Calu3 (cell line): ENCODE data around the gene CCL27. TPM values are rescaled to one million over a fixed set of nuclear protein-coding genes. Genes with fewer than 3 reads are reported as not detected.

Experiments
- BruUV-seq: library from RNA; stranded (reverse); fragments of 400-500 nt; replicated peaks from 2 replicates; lab custom pipeline; 2021; lab: Mats Ljungman, UMichigan
- CTCF ChIA-PET: fragments of 300-600 bp; sonication (Branson Sonifier 250); formaldehyde crosslinking; loops from one replicate; lab custom pipeline; 2022; ENCODE audit warnings: antibody characterized with exemption; lab: Charles Lee
- DNase-seq: peaks from one replicate; pipeline ENCODE4 v3.0.0; 2022
- H3K27ac Mint-ChIP-seq: one replicate; pipeline ENCODE4 v1.8.0; 2022; ENCODE audit warnings: mixed read lengths; ENCODE audit not compliant: unreplicated experiment
- H3K27me3 Mint-ChIP-seq: one replicate; pipeline ENCODE4 v1.8.0; 2022; ENCODE audit warnings: mixed read lengths; ENCODE audit not compliant: unreplicated experiment
- H3K36me3 Mint-ChIP-seq: one replicate; pipeline ENCODE4 v1.8.0; 2022; ENCODE audit warnings: mild to moderate bottlenecking, moderate library complexity, mixed read lengths; ENCODE audit not compliant: insufficient read depth, unreplicated experiment
- H3K4me1 Mint-ChIP-seq: one replicate; pipeline ENCODE4 v1.8.0; 2022; ENCODE audit warnings: mild to moderate bottlenecking, low read depth, mixed read lengths; ENCODE audit not compliant: unreplicated experiment
- H3K4me3 Mint-ChIP-seq: one replicate; pipeline ENCODE4 v1.8.0; 2022; ENCODE audit warnings: mild to moderate bottlenecking, low read depth, moderate library complexity, mixed read lengths; ENCODE audit not compliant: unreplicated experiment
- H3K9me3 Mint-ChIP-seq: one replicate; pipeline ENCODE4 v1.8.0; 2022; ENCODE audit warnings: low read depth, mixed read lengths; ENCODE audit not compliant: unreplicated experiment
- intact Hi-C: fragments of 100-400 bp; cut with micrococcal nuclease; formaldehyde crosslinking; loops from one replicate; pipeline ENCODE4 v1.10.0; 2022; ENCODE audit not compliant: unreplicated experiment
- total RNA-seq: library from RNA; stranded (reverse); gene quantifications from 2 replicates; pipeline ENCODE4 v1.2.3, GENCODE V29; 2022
- TF ChIP-seq, protein P1 (sequence below): fragments of 200-600 bp; IDR thresholded peaks from one replicate; pipeline ENCODE4 v1.8.0; 2022; ENCODE audit warnings: antibody characterized with exemption; ENCODE audit not compliant: unreplicated experiment

CCL27 gene
- total RNA-seq, 1 experiment from 2014 or later = not detected

DNA sequence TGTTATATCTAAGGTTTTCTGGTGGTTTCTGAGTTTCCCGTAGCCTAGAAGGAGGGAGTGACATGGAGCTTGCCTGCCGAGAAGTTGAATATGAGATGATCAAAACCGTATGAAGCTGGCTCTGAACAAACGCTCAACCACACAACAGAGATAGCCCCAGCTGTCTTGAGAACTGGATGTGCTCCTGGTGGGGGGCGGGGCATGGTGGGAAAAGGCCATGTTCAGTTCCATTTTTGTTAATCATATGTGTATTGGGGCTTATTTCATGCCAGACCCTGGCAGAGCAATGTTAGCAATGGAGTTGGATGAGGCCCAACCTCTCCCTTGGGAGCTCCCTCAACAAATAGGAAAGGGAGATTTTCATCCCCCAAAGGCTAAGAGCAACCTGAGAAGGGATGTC lies 23.8 kb upstream of the CCL27 start:
- Mint-ChIP-seq H3K27me3 (peaks cover 75% of the 10 kb centered on the region), H3K9me3 (no peaks in the 10 kb centered on the region), H3K4me3 (no peak overlapping the region), H3K36me3 (no peaks in the 10 kb centered on the region), H3K27ac (no peak overlapping the region), H3K4me1 (no peaks in the 10 kb centered on the region)
- CTCF ChIA-PET = no interaction called here
- BruUV-seq = no TSS peak
- intact Hi-C loops = no loop called here
- TF ChIP-seq, protein P1, sequence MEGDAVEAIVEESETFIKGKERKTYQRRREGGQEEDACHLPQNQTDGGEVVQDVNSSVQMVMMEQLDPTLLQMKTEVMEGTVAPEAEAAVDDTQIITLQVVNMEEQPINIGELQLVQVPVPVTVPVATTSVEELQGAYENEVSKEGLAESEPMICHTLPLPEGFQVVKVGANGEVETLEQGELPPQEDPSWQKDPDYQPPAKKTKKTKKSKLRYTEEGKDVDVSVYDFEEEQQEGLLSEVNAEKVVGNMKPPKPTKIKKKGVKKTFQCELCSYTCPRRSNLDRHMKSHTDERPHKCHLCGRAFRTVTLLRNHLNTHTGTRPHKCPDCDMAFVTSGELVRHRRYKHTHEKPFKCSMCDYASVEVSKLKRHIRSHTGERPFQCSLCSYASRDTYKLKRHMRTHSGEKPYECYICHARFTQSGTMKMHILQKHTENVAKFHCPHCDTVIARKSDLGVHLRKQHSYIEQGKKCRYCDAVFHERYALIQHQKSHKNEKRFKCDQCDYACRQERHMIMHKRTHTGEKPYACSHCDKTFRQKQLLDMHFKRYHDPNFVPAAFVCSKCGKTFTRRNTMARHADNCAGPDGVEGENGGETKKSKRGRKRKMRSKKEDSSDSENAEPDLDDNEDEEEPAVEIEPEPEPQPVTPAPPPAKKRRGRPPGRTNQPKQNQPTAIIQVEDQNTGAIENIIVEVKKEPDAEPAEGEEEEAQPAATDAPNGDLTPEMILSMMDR = no peak
- DNase-seq = no peak

DNA sequence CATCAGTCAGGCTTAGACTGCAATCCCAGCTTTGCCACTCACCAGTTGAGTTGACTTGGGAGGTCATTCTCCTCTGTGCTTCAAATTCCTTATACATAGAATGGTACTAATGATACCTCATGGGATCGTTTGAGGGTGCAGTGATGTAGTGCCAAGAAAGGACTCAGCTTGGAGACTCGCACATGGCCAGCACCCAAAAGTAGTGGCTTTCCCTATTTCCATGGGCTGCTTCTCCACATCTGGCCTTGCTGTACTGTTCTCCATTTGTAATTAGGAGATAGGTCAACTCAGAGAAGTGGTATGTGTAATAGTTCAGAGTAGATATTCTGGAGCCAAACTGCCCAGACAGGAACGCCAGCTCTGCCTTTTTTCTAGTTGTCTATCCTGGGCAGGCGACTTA lies 23.1 kb upstream of the CCL27 start:
- TF ChIP-seq, protein P1 = no peak
- intact Hi-C loops = no loop called here
- H3K4me3 Mint-ChIP-seq = no peak overlapping the region
- H3K27ac Mint-ChIP-seq = no peak overlapping the region
- no peaks in the 10 kb centered on the region for H3K36me3 Mint-ChIP-seq
- CTCF ChIA-PET = no interaction called here
- BruUV-seq = no TSS peak
- no peaks in the 10 kb centered on the region for H3K9me3 Mint-ChIP-seq
- H3K4me1 Mint-ChIP-seq = no peaks in the 10 kb centered on the region
- no peak for DNase-seq
- peaks cover 69% of the 10 kb centered on the region for H3K27me3 Mint-ChIP-seq

DNA sequence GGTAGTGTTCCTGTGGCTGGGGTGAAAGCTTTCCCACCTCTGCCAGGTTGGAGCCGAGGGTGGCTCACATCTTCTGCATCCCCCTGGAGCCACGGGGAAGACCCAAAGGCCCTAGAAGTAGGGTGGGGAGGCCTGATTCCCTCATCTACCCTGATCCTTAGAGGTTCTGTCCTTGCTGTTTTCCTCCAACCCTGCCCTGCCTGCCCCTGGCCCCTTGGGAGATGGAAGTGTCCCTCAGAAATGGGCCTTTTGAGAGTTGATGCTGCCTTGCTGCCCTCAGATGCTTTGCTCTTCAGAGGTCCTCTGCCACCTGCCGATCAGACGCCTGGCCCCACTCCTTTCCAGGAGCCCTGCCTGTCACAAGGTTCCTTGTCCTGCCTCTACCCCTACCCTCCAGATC lies 22.4 kb upstream of the CCL27 start:
- BruUV-seq = no TSS peak
- intact Hi-C loops = no loop called here
- Mint-ChIP-seq H3K4me3 (no peak overlapping the region), H3K27me3 (peaks cover 61% of the 10 kb centered on the region), H3K27ac (no peak overlapping the region), H3K9me3 (no peaks in the 10 kb centered on the region), H3K36me3 (no peaks in the 10 kb centered on the region), H3K4me1 (no peaks in the 10 kb centered on the region)
- no peak for DNase-seq
- TF ChIP-seq, protein P1 = no peak
- CTCF ChIA-PET = no interaction called here

DNA sequence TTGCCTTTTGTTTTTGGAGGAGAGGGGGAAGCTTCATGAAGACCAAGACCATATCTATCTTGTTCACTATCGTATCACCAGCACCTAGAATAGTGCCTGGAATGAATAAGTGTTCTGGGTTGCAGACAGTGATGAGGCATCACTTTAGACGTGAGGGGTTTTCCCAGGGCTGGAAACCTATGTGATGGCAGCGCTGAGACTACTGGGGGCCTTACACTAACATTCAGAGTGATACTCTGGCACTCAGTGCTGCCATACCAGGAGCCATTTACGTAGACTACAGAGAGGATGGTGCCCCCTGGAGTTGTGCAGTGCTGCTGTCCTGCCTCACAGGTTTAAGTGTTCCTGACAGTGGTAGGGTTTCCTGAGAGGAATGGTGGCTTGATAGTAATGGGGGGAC lies 21.7 kb upstream of the CCL27 start:
- no TSS peak for BruUV-seq
- no peak overlapping the region for H3K27ac Mint-ChIP-seq

More for the DNA sequence above, 21.7 kb upstream of the CCL27 start:
- CTCF ChIA-PET = no interaction called here
- intact Hi-C loops = no loop called here
- Mint-ChIP-seq H3K36me3 (no peaks in the 10 kb centered on the region), H3K4me3 (no peak overlapping the region), H3K4me1 (no peaks in the 10 kb centered on the region), H3K9me3 (no peaks in the 10 kb centered on the region), H3K27me3 (peaks cover 55% of the 10 kb centered on the region)
- TF ChIP-seq, protein P1 = no peak
- no peak for DNase-seq
